ENCODE data around the gene FAM241A. TPM values are rescaled to one million over a fixed set of nuclear protein-coding genes. Genes with fewer than 3 reads are reported as not detected.

Gene FAM241A
- total and polyA plus RNA-seq, 12 donors, result 4.1 to 9.4 (median 7.5) TPM

GRCh38 chr4:112145790-112146501, 692 bp downstream of the FAM241A start:
- intact Hi-C loops (cut with DNase I), result loop anchor here in 7 of 10 donors (2.0 to 5.0 kb wide), 7 partner anchors 39 to 89 kb away; partner anchors contain the start of gene AP1AR (in 4 of the 7)
- Histone ChIP-seq H3K4me1 (peaks cover 4 to 70% (median 53%) of the 10 kb centered on the region in 9 donors), H3K36me3 (no peaks in the 10 kb centered on the region), H3K4me3 (peak overlapping the region; percentile 73 to 93 (median 88)), H3K27me3 (no peaks in the 10 kb centered on the region), H3K9me3 (no peaks in the 10 kb centered on the region), H3K27ac (peak overlapping the region; percentile 70 to 97 (median 92))
- TF ChIP-seq CTCF (IDR thresholded peaks at IDR 0.05), result peak in 6 of 9 donors; percentile 10 to 45 (median 32)
- peak; percentile 30 to 72 (median 49) for ATAC-seq
- WGBS, 2 donors, result 0 to 1% methylated on average over 51 to 53 of the region's 53 CpGs
- DNase-seq, result peak; percentile 41 to 53

GRCh38 chr4:112146502-112146813, 1.2 kb downstream of the FAM241A start:
- intact Hi-C loops (cut with DNase I), result loop anchor here in 7 of 10 donors (2.0 to 5.0 kb wide), 7 partner anchors 39 to 88 kb away; partner anchors contain the start of gene AP1AR (in 4 of the 7)
- WGBS, 2 donors, result 26 to 44% methylated on average over 2 of the region's 2 CpGs
- no peak for TF ChIP-seq CTCF (IDR thresholded peaks at IDR 0.05)
- H3K27me3 ChIP-seq, result no peaks in the 10 kb centered on the region
- no peaks in the 10 kb centered on the region for H3K36me3 ChIP-seq
- H3K27ac ChIP-seq, result peak overlapping the region in 9 of 10 donors; percentile 89 to 97 (median 93)
- ATAC-seq, result no peak
- peaks cover 0 to 67% (median 53%) of the 10 kb centered on the region in 9 donors for H3K4me1 ChIP-seq
- no peaks in the 10 kb centered on the region for H3K9me3 ChIP-seq
- DNase-seq, result no peak
- peak overlapping the region; percentile 73 to 93 (median 88) for H3K4me3 ChIP-seq

GRCh38 chr4:112147697-112148096, 2.4 kb downstream of the FAM241A start:
- no peaks in the 10 kb centered on the region for H3K27me3 ChIP-seq
- no peaks in the 10 kb centered on the region for H3K36me3 ChIP-seq
- no peaks in the 10 kb centered on the region for H3K9me3 ChIP-seq
- peak in 1 of 2 donors; percentile 33 for DNase-seq
- no peak for TF ChIP-seq CTCF (IDR thresholded peaks at IDR 0.05)
- 20 to 36% methylated on average over 5 of the region's 5 CpGs for WGBS, 2 donors
- H3K4me3 ChIP-seq, result peak overlapping the region in 8 of 10 donors; percentile 73 to 93 (median 89)
- intact Hi-C loops (cut with DNase I), result loop anchor here in 7 of 10 donors (2.0 to 5.0 kb wide), 7 partner anchors 40 to 87 kb away; partner anchors contain the start of gene AP1AR (in 4 of the 7)
- H3K4me1 ChIP-seq, result peaks cover 0 to 67% (median 48%) of the 10 kb centered on the region in 9 donors
- H3K27ac ChIP-seq, result peak overlapping the region in 5 of 10 donors; percentile 26 to 95 (median 90)
- ATAC-seq, result peak in 1 of 8 donors; percentile 26

- Histone ChIP-seq H3K9me3 (no peaks in the 10 kb centered on the region), H3K27me3 (no peaks in the 10 kb centered on the region), H3K4me3 (no peak overlapping the region), H3K4me1 (peaks cover 0 to 86% (median 68%) of the 10 kb centered on the region in 9 donors), H3K27ac (no peak overlapping the region), H3K36me3 (no peaks in the 10 kb centered on the region)
- intact Hi-C loops (cut with DNase I), result no loop called here
- ATAC-seq (no peak), DNase-seq (no peak)
- no peak for TF ChIP-seq CTCF (IDR thresholded peaks at IDR 0.05)
- WGBS, 2 donors, result 71 to 83% methylated on average over 5 of the region's 5 CpGs
Measured at GRCh38 chr4:112150920-112151319, 5.7 kb downstream of the FAM241A start.
